Trophoblast cell (in vitro differentiated cells and primary cell): ENCODE data around the gene MYO10.
A peak's percentile ranks its signal among the peaks of the same experiment; 100 is the strongest.

Source experiments
- DNase-seq, 2 donors: peaks; one replicate each; pipeline ENCODE4 v3.0.0-alpha.2; 2016
- H2AFZ ChIP-seq: 2 replicates; pipeline ENCODE4 v1.6.1; 2013; ENCODE audit warnings: low read length, moderate library complexity, mild to moderate bottlenecking; ENCODE audit not compliant: insufficient read depth, poor library complexity
- H2AK5ac ChIP-seq: 2 replicates; pipeline ENCODE4 v1.6.1; 2013; ENCODE audit warnings: mild to moderate bottlenecking, low read length
- H2BK120ac ChIP-seq: 2 replicates; pipeline ENCODE4 v1.6.1; 2013; ENCODE audit warnings: low read length, mild to moderate bottlenecking, moderate library complexity; ENCODE audit not compliant: insufficient read depth, poor library complexity
- H2BK12ac ChIP-seq: 2 replicates; pipeline ENCODE4 v1.6.1; 2013; ENCODE audit warnings: mild to moderate bottlenecking, low read length, moderate library complexity
- H2BK5ac ChIP-seq: 2 replicates; pipeline ENCODE4 v1.6.1; 2013; ENCODE audit warnings: low read length, low read depth, moderate library complexity, mild to moderate bottlenecking; ENCODE audit not compliant: poor library complexity
- H3K14ac ChIP-seq: 2 replicates; pipeline ENCODE4 v1.6.1; 2013; ENCODE audit warnings: mild to moderate bottlenecking, low read length
- H3K18ac ChIP-seq: 2 replicates; pipeline ENCODE4 v1.6.1; 2013; ENCODE audit warnings: mild to moderate bottlenecking, low read length
- H3K23ac ChIP-seq: 2 replicates; pipeline ENCODE4 v1.6.1; 2013; ENCODE audit warnings: low read length
- H3K27ac ChIP-seq: 2 replicates; pipeline ENCODE4 v1.5.1; 2013; ENCODE audit warnings: low read depth, mild to moderate bottlenecking, inconsistent platforms, low read length, moderate library complexity
- H3K27me3 ChIP-seq: 2 replicates; pipeline ENCODE4 v1.6.1; 2013; ENCODE audit warnings: inconsistent platforms, mild to moderate bottlenecking, low read length, moderate library complexity; ENCODE audit not compliant: insufficient read depth
- H3K36me3 ChIP-seq, 2 experiments: 1 replicate in 1 of 2; 2 replicates in 1 of 2; pipeline ENCODE4 v1.6.1; 2013; ENCODE audit warnings: low read length in 2 of 2, mild to moderate bottlenecking in 2 of 2, moderate library complexity in 1 of 2; ENCODE audit not compliant: insufficient read depth in 2 of 2, control insufficient read depth in 1 of 2
- H3K4ac ChIP-seq: 2 replicates; pipeline ENCODE4 v1.6.1; 2013; ENCODE audit warnings: low read depth, mild to moderate bottlenecking, low read length, moderate library complexity
- H3K4me1 ChIP-seq, 2 experiments: 1 replicate in 1 of 2; 2 replicates in 1 of 2; pipeline ENCODE4 v1.6.1; 2013; ENCODE audit warnings: low read length in 2 of 2, mild to moderate bottlenecking in 2 of 2, moderate library complexity in 1 of 2; ENCODE audit not compliant: insufficient read depth in 2 of 2, control insufficient read depth in 1 of 2
- H3K4me2 ChIP-seq: 2 replicates; pipeline ENCODE4 v1.6.1; 2013; ENCODE audit warnings: inconsistent platforms, mild to moderate bottlenecking, low read length, moderate library complexity
- H3K4me3 ChIP-seq: 2 replicates; pipeline ENCODE4 v1.5.1; 2013; ENCODE audit warnings: mild to moderate bottlenecking, low read depth, low read length, inconsistent platforms
- H3K79me1 ChIP-seq: one replicate; pipeline ENCODE4 v1.6.1; 2013; ENCODE audit warnings: low read length
- H3K79me2 ChIP-seq: 2 replicates; pipeline ENCODE4 v1.6.1; 2013; ENCODE audit warnings: low read length, mild to moderate bottlenecking; ENCODE audit not compliant: control insufficient read depth, insufficient read depth, poor library complexity
- H3K9ac ChIP-seq: 2 replicates; pipeline ENCODE4 v1.6.1; 2013; ENCODE audit warnings: mild to moderate bottlenecking, low read length
- H3K9me3 ChIP-seq: 2 replicates; pipeline ENCODE4 v1.6.1; 2013; ENCODE audit warnings: low read depth, mild to moderate bottlenecking, control low read depth, inconsistent platforms, low read length; ENCODE audit not compliant: insufficient read depth
- H4K12ac ChIP-seq: 2 replicates; pipeline ENCODE4 v1.6.1; 2013; ENCODE audit warnings: low read depth, mild to moderate bottlenecking, low read length, moderate library complexity
- H4K8ac ChIP-seq: 2 replicates; pipeline ENCODE4 v1.6.1; 2013; ENCODE audit warnings: low read depth, mild to moderate bottlenecking, low read length, moderate library complexity
- H4K91ac ChIP-seq: one replicate; pipeline ENCODE4 v1.6.1; 2013; ENCODE audit warnings: low read depth, mild to moderate bottlenecking, low read length, moderate library complexity
- WGBS: extraction: QIAGEN DNeasy Blood & Tissue Kit; methylation state at CpG from one replicate; pipeline ENCODE4 v1.1.7; 2013; ENCODE audit warnings: missing lambda C conversion rate; ENCODE audit not compliant: insufficient read length, insufficient coverage; ENCODE audit errors: extremely low coverage; 5-methylcytosine and 5-hydroxymethylcytosine counted together

The MYO10 gene

DNA sequence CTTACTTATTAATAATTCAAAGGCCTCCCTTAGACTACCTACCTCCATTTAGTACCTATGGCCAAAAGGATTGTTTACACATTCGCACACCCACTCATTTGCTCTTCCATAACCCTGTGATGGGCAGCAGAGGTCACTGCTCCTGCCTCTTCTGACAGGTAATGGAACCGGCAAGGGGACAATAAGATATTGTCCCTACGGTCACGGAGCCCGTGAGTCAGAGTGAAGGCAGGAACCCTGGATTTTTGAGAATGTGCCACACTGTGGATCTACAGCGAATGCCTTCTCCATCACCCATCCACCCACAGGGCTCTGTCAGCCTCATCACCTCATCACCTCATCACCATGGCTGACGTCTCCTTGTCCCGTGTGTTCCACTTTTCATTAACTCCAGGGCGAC is 132.3 kb downstream of the MYO10 start:
- Histone ChIP-seq H3K36me3 (no peaks in the 10 kb centered on the region), H2BK12ac (no peak overlapping the region), H2AK5ac (no peak overlapping the region), H4K91ac (no peak overlapping the region), H3K9ac (no peak overlapping the region), H3K18ac (no peak overlapping the region), H3K4ac (no peak overlapping the region), H2AFZ (no peak overlapping the region), H3K9me3 (no peaks in the 10 kb centered on the region), H3K79me2 (no peaks in the 10 kb centered on the region), H2BK120ac (no peak overlapping the region), H4K8ac (no peak overlapping the region), H3K14ac (no peak overlapping the region), H3K27ac (no peak overlapping the region), H4K12ac (no peak overlapping the region), H3K27me3 (no peaks in the 10 kb centered on the region), H3K4me1 (no peaks in the 10 kb centered on the region), H3K4me3 (no peak overlapping the region), H2BK5ac (no peak overlapping the region), H3K79me1 (no peaks in the 10 kb centered on the region), H3K23ac (no peak overlapping the region), H3K4me2 (no peak overlapping the region)
- no CpG with 5 or more reads among the region's 9 CpGs for WGBS
- DNase-seq = peak; percentile 58 to 78

DNA sequence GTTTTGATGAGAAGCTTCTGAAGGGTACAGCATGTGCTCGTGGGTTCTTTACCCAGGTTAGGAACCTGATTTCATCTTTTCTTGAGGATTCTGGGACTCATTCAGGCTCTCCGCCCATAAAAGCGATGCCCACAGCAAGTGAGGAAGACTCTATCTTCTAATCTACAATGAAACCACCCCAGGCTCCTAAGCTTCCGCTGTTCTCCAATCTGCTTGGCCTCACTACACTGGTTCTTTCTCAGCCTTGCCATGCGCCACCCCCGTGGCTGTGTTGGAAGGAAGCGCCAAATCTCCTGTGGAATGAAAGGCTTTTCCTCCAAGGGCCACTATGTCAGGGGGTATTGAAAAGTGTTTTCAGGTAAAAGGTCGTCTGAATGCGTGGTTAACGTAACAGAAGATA is 135.6 kb downstream of the MYO10 start:
- no peak overlapping the region for H4K91ac ChIP-seq
- H3K4me1 ChIP-seq = no peaks in the 10 kb centered on the region
- H3K18ac ChIP-seq = no peak overlapping the region
- H2AK5ac ChIP-seq = no peak overlapping the region
- WGBS = no CpG with 5 or more reads among the region's 10 CpGs
- no peaks in the 10 kb centered on the region for H3K9me3 ChIP-seq
- H3K27ac ChIP-seq = no peak overlapping the region
- H4K12ac ChIP-seq = no peak overlapping the region
- no peak overlapping the region for H2BK12ac ChIP-seq
- no peak overlapping the region for H2BK120ac ChIP-seq
- H3K4me2 ChIP-seq = no peak overlapping the region
- no peak overlapping the region for H3K9ac ChIP-seq
- peaks cover 3% of the 10 kb centered on the region for H3K79me1 ChIP-seq
- H3K36me3 ChIP-seq = peaks cover 0 to 2% of the 10 kb centered on the region in 2 experiments
- H2AFZ ChIP-seq = no peak overlapping the region
- H3K4me3 ChIP-seq = no peak overlapping the region
- H3K27me3 ChIP-seq = no peaks in the 10 kb centered on the region
- no peak overlapping the region for H3K23ac ChIP-seq
- no peak overlapping the region for H4K8ac ChIP-seq
- no peak for DNase-seq
- H3K79me2 ChIP-seq = no peaks in the 10 kb centered on the region
- H3K14ac ChIP-seq = no peak overlapping the region
- no peak overlapping the region for H2BK5ac ChIP-seq
- no peak overlapping the region for H3K4ac ChIP-seq

DNA sequence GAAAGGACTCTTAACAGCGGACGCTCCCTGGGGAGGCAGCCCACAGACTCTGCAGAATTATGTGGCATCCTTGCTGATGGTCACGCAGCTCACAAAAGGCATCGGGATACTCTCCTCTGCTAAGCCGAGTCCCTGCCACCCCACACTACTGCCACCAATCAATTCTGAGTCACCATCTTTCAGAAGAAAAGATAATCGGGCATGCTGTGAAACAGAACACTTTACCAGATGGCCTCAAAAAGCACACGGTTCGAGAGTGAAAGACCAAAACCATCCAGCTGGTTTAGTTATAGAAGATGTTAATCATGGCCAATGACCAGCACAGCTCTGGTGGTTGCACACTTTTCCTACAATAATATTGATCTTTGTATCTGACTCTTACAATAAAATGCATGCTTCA is 136.3 kb downstream of the MYO10 start:
- H3K27me3 ChIP-seq = no peaks in the 10 kb centered on the region
- no peak overlapping the region for H2BK12ac ChIP-seq
- H3K27ac ChIP-seq = no peak overlapping the region
- H4K91ac ChIP-seq = no peak overlapping the region
- H3K4ac ChIP-seq = no peak overlapping the region
- no peak overlapping the region for H3K9ac ChIP-seq
- no peak overlapping the region for H4K8ac ChIP-seq
- WGBS = no CpG with 5 or more reads among the region's 8 CpGs
- no peaks in the 10 kb centered on the region for H3K4me1 ChIP-seq
- no peaks in the 10 kb centered on the region for H3K9me3 ChIP-seq
- H3K14ac ChIP-seq = no peak overlapping the region
- H3K23ac ChIP-seq = no peak overlapping the region
- no peak overlapping the region for H2AFZ ChIP-seq
- H3K36me3 ChIP-seq = peaks cover 0 to 2% of the 10 kb centered on the region in 2 experiments
- no peak overlapping the region for H3K18ac ChIP-seq
- H2AK5ac ChIP-seq = no peak overlapping the region
- no peaks in the 10 kb centered on the region for H3K79me2 ChIP-seq
- no peak overlapping the region for H2BK5ac ChIP-seq
- H2BK120ac ChIP-seq = no peak overlapping the region
- DNase-seq = no peak
- peaks cover 3% of the 10 kb centered on the region for H3K79me1 ChIP-seq
- H4K12ac ChIP-seq = no peak overlapping the region
- no peak overlapping the region for H3K4me3 ChIP-seq
- no peak overlapping the region for H3K4me2 ChIP-seq

DNA sequence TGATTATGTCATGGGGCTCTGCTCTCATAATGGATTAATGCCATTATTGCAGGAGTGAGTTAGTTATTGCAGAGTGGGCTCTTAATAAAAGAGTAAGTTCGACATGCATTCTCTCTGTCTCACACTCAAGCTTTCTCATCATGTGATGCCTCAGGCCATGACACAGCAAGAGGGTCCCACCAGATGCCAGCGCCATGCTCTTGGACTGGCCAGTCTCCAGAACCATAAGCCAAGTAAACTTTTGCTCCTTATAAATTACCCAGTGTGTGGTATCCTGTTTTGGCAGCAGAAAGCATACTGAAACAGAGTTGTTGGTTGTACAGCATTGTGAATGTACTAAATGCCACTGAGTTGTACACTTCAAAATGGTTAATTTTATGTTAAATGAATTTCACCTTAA is 138.1 kb downstream of the MYO10 start:
- Histone ChIP-seq H3K4me2 (no peak overlapping the region), H3K18ac (no peak overlapping the region), H3K4me3 (no peak overlapping the region), H3K23ac (no peak overlapping the region), H3K27me3 (no peaks in the 10 kb centered on the region), H3K4ac (no peak overlapping the region), H4K12ac (no peak overlapping the region), H3K14ac (no peak overlapping the region), H2BK12ac (no peak overlapping the region), H2BK120ac (no peak overlapping the region), H2AFZ (no peak overlapping the region), H4K91ac (no peak overlapping the region), H3K79me2 (no peaks in the 10 kb centered on the region), H3K36me3 (peaks cover 0 to 2% of the 10 kb centered on the region in 2 experiments), H3K9me3 (no peaks in the 10 kb centered on the region), H3K9ac (peak overlapping the region; percentile 72), H2BK5ac (no peak overlapping the region), H3K4me1 (no peaks in the 10 kb centered on the region), H3K79me1 (peaks cover 3% of the 10 kb centered on the region), H3K27ac (no peak overlapping the region), H2AK5ac (no peak overlapping the region), H4K8ac (no peak overlapping the region)
- no peak for DNase-seq
- no CpG with 5 or more reads among the region's 2 CpGs for WGBS
